ENCODE data around the gene GSTP1.
"Not testable (repeated sequence)": the region's sequence is repeated elsewhere in the genome, so short reads cannot be mapped to it uniquely, and the experiment has no call there.

Gene GSTP1

DNA sequence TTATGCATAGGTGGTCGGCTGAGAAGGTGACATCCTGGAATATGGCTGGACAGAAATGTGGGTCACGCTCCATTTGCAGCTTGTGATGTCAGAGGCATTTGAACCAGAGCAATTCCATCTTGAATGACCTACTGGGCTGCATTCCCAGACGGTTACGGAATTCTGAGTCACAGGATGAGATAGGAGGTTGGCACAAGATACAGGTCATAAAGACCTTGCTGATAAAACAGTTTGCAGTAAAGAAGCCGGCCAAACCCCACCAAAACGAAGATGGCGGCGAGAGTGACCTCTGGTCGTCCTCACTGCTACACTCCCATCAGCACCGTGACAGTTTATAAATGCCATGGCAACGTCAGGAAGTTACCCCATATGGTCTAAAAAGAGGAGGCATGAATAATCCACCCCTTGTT is 19.9 kb upstream of the GSTP1 start:
- DNase-seq (ENCODE audit: low read depth), result peak; percentile 61

DNA sequence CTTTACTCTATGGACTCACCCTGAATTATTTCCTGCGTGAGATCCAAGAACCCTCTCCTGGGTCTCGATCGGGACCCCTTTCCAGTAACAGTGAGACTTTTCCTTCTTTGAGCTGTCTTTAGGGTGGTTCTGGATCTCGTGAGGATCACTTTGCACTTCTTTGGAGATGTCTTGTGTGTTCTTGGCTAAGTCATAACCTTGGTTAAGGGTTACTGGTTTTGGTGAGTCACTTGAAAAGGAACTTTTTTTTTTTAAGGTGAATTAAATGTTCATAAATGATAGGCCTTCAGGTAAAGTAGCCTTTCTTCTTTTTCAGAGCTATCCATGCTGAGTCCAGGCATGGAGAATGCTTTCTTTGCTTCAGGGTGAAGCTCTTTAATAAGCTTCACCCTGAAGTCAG is 19.4 kb upstream of the GSTP1 start:
- no peak for DNase-seq (ENCODE audit: low read depth)

- DNase-seq (ENCODE audit: low read depth), result no peak
Observed at GRCh38 chr11:67571443-67571842, 12.2 kb upstream of the GSTP1 start.

GRCh38 chr11:67572305-67572704 is 11.3 kb upstream of the GSTP1 start:
- no peak for DNase-seq (ENCODE audit: low read depth)

- DNase-seq (ENCODE audit: low read depth), result peak; percentile 15
Observed at GRCh38 chr11:67572747-67573419, 10.7 kb upstream of the GSTP1 start.

- no peak for DNase-seq (ENCODE audit: low read depth)
Observed at GRCh38 chr11:67574938-67575337, 8.7 kb upstream of the GSTP1 start.

DNA sequence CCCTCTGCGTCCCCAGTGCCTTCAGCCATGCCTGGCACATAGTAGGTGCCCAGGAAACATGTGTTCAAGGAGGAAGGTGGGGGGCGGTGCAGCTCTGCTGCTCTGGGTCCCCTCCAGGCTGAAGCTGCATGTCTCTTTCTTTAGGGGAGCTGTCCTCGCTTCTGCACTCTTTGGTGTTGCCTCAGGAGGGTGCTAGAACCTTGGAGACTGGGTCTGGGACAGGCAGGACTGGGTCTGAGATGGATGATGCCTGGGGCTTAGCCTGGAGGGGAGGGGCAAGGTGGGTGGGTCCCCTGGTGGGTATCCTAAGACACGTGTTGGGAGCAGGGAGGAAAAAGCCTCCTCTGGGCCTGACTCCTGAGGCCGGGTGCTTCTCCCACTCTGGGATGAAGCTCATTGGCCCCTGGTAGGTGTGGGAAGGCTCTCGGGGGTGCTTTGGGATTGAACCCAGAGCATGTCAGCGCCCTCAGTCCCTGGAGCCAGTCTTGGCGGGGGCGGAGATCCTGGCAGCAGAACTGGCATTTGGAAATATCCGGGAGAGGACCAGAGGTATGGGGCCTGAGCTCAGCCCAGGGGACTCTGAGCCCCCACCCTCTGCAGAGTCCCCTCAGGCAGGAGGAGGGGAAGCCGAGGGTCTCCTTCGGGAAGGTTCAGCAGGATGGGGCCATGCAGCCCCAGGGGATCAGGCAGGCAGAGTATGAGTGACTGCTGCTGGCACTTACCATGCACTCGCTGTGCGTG is 6.7 kb upstream of the GSTP1 start:
- no peak for DNase-seq (ENCODE audit: low read depth)

DNA sequence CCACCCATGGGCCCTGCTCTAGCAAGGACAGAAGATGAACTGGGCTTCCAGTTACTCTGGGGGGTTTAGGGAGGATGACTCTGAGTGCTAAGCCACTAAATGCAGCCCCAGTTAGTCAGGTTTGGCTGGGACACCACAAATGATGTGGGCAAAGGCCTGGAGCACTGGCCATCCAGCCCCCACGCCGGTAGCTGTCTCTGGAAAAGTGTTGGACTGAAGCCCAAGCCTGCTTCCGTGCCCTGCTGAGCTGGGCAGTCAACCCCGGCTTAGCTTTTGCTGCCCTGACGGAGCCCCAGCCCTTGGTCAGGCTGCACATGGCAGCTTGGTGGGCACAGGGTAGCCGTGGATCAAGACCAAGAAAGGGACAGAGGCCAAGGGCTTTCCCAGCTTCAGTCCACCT is 5.7 kb upstream of the GSTP1 start:
- no peak for DNase-seq (ENCODE audit: low read depth)

GRCh38 chr11:67581469-67581868 is 2.1 kb upstream of the GSTP1 start:
- no peak for DNase-seq (ENCODE audit: low read depth)

DNA sequence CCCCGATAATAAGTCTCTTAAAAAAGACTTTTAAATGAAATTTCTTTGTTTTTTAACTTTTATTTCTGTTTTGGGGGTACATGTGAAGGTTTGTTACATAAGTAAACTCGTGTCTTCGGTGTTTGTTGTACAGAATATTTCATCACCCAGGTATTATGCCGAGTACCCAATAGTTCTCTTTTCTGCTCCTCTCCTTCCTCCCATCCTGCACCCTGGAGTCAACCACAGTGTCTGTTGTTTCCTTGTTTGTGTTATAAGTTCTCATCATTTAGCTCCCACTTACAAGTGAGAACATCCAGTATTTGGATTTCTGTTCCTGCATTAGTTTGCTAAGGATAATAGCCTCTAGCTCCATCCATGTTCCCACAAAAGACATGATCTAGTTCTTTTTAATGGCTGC is 1.6 kb upstream of the GSTP1 start:
- no peak for DNase-seq (ENCODE audit: low read depth)

GRCh38 chr11:67584205-67584880 is 731 bp downstream of the GSTP1 start:
- DNase-seq (ENCODE audit: low read depth), result no peak

DNA sequence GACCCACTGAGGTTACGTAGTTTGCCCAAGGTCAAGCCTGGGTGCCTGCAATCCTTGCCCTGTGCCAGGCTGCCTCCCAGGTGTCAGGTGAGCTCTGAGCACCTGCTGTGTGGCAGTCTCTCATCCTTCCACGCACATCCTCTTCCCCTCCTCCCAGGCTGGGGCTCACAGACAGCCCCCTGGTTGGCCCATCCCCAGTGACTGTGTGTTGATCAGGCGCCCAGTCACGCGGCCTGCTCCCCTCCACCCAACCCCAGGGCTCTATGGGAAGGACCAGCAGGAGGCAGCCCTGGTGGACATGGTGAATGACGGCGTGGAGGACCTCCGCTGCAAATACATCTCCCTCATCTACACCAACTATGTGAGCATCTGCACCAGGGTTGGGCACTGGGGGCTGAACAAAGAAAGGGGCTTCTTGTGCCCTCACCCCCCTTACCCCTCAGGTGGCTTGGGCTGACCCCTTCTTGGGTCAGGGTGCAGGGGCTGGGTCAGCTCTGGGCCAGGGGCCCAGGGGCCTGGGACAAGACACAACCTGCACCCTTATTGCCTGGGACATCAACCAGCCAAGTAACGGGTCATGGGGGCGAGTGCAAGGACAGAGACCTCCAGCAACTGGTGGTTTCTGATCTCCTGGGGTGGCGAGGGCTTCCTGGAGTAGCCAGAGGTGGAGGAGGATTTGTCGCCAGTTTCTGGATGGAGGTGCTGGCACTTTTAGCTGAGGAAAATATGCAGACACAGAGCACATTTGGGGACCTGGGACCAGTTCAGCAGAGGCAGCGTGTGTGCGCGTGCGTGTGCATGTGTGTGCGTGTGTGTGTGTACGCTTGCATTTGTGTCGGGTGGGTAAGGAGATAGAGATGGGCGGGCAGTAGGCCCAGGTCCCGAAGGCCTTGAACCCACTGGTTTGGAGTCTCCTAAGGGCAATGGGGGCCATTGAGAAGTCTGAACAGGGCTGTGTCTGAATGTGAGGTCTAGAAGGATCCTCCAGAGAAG is 1.6 kb downstream of the GSTP1 start:
- DNase-seq (ENCODE audit: low read depth), result no peak

DNA sequence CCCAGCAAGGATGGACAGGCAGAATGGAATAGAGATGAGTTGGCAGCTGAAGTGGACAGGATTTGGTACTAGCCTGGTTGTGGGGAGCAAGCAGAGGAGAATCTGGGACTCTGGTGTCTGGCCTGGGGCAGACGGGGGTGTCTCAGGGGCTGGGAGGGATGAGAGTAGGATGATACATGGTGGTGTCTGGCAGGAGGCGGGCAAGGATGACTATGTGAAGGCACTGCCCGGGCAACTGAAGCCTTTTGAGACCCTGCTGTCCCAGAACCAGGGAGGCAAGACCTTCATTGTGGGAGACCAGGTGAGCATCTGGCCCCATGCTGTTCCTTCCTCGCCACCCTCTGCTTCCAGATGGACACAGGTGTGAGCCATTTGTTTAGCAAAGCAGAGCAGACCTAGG is 2.3 kb downstream of the GSTP1 start:
- DNase-seq (ENCODE audit: low read depth), result no peak

DNA sequence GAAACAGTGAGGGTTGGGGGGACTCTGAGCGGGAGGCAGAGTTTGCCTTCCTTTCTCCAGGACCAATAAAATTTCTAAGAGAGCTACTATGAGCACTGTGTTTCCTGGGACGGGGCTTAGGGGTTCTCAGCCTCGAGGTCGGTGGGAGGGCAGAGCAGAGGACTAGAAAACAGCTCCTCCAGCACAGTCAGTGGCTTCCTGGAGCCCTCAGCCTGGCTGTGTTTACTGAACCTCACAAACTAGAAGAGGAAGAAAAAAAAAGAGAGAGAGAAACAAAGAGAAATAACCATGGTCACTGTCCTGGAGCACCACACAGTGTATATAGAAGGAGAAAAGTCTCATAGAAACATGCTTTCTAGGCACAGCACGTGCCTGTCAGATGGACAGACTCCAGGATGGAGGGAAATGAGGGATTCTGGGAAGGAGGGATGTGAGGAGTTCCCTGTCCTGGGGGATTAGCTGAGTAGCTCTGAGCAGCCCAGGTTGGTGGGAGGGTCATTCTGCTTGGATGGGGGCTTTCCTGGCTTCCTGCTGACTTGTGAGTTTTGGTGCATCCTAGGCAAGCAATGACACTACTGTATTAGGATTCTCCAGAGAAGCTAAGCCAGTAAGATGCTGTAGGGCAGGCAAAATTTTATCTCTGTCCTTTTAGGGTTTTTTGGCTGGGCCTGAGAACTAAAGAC is 3.1 kb downstream of the GSTP1 start:
- no peak for DNase-seq (ENCODE audit: low read depth)

- no peak for DNase-seq (ENCODE audit: low read depth)
Observed at GRCh38 chr11:67588136-67588503, 4.5 kb downstream of the GSTP1 start.

DNA sequence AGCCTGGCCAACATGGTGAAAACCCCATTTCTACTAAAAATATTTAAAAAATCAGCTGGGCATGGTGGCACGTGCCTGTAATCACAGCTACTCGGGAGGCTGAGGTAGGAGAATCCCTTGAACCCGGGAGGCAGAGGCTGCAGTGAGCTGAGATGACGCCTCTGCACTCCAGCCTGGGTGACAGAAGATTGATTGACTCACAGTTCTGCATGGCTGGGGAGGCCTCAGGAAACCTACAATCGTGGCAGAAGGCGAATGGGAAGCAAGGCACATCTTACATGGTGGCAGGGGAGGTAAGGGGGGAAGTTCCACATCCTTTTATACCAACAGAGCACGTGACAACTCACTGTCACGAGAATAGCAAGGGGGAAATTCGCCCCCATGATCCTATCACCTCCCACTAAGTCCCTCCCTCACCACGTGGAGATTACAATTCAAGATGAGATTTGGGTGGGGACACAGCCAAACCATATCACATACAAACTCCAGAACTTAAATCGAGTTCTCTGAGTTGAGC is 5.3 kb downstream of the GSTP1 start:
- not testable (repeated sequence) for DNase-seq (ENCODE audit: low read depth)

DNA sequence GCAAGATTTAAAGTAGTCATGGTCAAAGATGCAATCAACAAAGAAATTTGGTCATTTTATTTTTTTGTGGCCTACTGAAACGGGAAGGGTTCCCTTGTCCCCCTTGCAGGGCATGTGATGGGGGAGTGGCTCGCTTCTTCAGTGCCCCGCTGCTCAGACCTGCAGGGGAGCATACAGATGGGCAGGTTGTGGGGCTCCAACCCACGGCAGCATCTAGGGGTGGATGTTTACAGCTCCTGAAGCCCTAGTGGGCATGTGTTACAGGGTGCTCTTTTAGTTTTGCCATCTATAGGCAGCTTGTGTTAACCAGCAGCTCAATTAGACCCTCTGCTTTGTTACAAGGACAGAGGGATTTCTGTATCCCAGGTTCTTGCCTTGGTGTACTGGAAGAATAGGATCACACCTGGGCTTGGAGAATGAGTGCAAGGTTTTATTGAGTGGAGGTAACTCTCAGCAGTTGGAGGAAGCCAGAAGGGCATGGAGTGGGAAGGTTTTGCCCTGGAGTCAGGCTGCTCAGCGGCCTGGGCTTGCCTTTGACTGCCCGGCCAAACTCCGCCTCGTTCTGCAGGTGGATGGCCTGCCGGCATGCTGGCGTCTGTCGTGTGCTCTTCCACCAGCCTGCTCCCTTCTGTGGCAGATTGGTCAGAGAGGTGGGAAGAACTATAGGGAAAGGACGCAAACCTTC is 9.4 kb downstream of the GSTP1 start:
- no peak for DNase-seq (ENCODE audit: low read depth)

DNA sequence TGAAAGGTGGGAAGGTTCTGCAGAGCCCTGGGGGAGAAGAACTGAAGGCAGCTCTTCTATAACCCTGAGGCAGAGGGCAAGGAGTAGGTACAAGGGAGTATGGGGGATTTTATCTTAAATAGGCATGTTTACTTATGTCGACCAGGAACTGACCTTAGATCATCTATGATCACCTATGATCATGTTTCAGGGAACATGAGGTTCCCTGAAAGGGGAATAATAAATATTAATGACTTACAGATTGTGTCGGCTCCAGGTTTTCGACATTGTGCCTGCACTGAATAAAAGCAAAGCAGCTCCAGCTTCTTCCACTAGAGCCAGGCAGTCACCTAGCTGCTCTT is 9.9 kb downstream of the GSTP1 start:
- DNase-seq (ENCODE audit: low read depth), result no peak

- no peak for DNase-seq (ENCODE audit: low read depth)
Observed at GRCh38 chr11:67594480-67594879, 10.9 kb downstream of the GSTP1 start.

DNA sequence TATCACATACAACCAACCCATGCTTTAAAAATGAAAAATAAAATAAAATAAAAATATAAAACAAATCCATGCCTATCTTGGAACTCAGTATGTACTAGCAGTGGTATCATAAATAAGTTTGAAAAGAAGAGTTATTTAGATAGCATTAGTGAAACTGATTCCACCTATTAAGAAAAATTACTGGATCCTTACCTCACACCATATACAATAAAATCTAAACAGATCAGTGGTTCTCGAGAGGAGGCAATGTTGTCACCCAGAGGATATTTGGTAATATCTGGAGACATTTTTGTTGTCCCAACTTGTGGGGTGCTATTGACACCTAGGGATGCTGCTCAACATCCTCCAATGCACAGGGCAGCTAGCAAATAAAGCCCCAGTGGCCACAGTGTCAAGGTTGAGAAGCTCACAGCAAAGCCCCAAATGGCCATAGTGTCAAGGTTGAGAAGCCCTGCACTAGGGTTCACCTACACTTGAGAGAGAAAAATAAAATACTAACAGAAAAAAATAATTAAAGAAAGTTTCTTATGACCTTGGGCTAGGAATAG is 13.2 kb downstream of the GSTP1 start:
- DNase-seq (ENCODE audit: low read depth), result no peak

- not testable (repeated sequence) for DNase-seq (ENCODE audit: low read depth)
Observed at GRCh38 chr11:67597458-67597857, 13.8 kb downstream of the GSTP1 start.

Data from stromal cell of bone marrow (primary cell).